MCF 10A (cell line): Measurements from ENCODE around the gene DNAJC27. TPM values are rescaled to one million over a fixed set of nuclear protein-coding genes. Genes with fewer than 3 reads are reported as not detected.

Source experiments
- BruUV-seq: library from RNA; stranded (reverse); fragments of 400-500 nt; replicated peaks from 2 replicates; lab custom pipeline; 2021; lab: Mats Ljungman, UMichigan
- CTCF ChIA-PET: fragments of 300-600 bp; sonication (Branson Sonifier 250); formaldehyde crosslinking; extraction: SDS; loops from one replicate; lab custom pipeline; 2021; ENCODE audit warnings: antibody characterized with exemption, inconsistent platforms; lab: Yijun Ruan, JAX
- POLR2A ChIA-PET: fragments of 300-600, 350-650 bp; sonication (Branson Sonifier 250); formaldehyde crosslinking; extraction: SDS; loops from one replicate; lab custom pipeline; 2020; ENCODE audit warnings: antibody characterized with exemption, inconsistent platforms; lab: Yijun Ruan, JAX
- DNase-seq: peaks from one replicate; pipeline ENCODE4 v3.0.0-alpha.2; 2018; ENCODE audit not compliant: unreplicated experiment
- H3K27ac Mint-ChIP-seq: one replicate; pipeline ENCODE4 v1.8.0; 2022; ENCODE audit warnings: mild to moderate bottlenecking, low read depth, mixed read lengths; ENCODE audit not compliant: unreplicated experiment
- H3K27me3 Mint-ChIP-seq: one replicate; pipeline ENCODE4 v1.8.0; 2022; ENCODE audit warnings: mixed read lengths; ENCODE audit not compliant: insufficient read depth, unreplicated experiment
- H3K36me3 Mint-ChIP-seq: one replicate; pipeline ENCODE4 v1.8.0; 2022; ENCODE audit warnings: mild to moderate bottlenecking, moderate library complexity, mixed read lengths; ENCODE audit not compliant: insufficient read depth, unreplicated experiment
- H3K4me1 Mint-ChIP-seq: one replicate; pipeline ENCODE4 v1.8.0; 2022; ENCODE audit warnings: mixed read lengths; ENCODE audit not compliant: insufficient read depth, unreplicated experiment
- H3K4me3 Mint-ChIP-seq: one replicate; pipeline ENCODE4 v1.8.0; 2022; ENCODE audit warnings: mild to moderate bottlenecking, moderate library complexity, mixed read lengths; ENCODE audit not compliant: unreplicated experiment
- H3K9me3 Mint-ChIP-seq: one replicate; pipeline ENCODE4 v1.8.0; 2022; ENCODE audit warnings: mixed read lengths; ENCODE audit not compliant: unreplicated experiment
- intact Hi-C: fragments of 100-400 bp; cut with micrococcal nuclease; formaldehyde crosslinking; loops from 2 replicates; pipeline ENCODE4 v1.14.1; 2022
- total RNA-seq: library from RNA; stranded (reverse); gene quantifications from 2 replicates; pipeline ENCODE4 v1.2.3, GENCODE V29; 2022
- TF ChIP-seq, protein P1 (sequence below): fragments of 200-600 bp; IDR thresholded peaks from one replicate; pipeline ENCODE4 v1.8.0; 2022; ENCODE audit warnings: antibody characterized with exemption, mild to moderate bottlenecking; ENCODE audit not compliant: unreplicated experiment

Gene DNAJC27
- total RNA-seq, 1 experiment from 2014 or later, result 7.1 TPM

DNA sequence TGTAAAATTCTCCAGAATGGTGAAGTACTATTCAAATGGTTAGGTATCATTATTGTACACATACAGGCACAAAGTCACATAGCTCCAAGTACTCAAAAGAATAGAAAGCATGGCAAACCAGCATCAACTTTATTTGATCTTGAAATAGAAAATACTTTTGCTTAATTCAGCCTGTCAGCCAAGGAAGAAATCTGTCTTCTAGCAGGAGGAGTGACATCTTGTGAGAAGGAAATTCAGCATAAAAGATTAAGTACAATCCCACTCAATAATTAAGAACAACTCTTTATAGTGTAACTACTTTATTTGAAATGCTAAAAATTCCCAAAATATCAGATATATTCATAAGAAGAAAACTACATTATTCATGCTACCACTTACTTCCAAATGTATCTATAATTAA lies 15.8 kb downstream of the DNAJC27 start:
- no peak for DNase-seq
- CTCF ChIA-PET, result interaction anchor here (0.6 kb wide), 1 partner anchor 38 kb away, joined by 3 read pairs; no protein-coding TSS in a partner anchor
- peaks cover 80% of the 10 kb centered on the region for H3K36me3 Mint-ChIP-seq
- H3K9me3 Mint-ChIP-seq, result peaks cover 10% of the 10 kb centered on the region
- POLR2A ChIA-PET, result interaction anchor here (1.0 kb wide), 1 partner anchor 15 kb away, joined by 3 read pairs; no protein-coding TSS in a partner anchor
- H3K4me3 Mint-ChIP-seq, result no peak overlapping the region
- no peaks in the 10 kb centered on the region for H3K27me3 Mint-ChIP-seq
- H3K4me1 Mint-ChIP-seq, result peaks cover 8% of the 10 kb centered on the region
- intact Hi-C loops, result no loop called here
- TF ChIP-seq, protein P1, sequence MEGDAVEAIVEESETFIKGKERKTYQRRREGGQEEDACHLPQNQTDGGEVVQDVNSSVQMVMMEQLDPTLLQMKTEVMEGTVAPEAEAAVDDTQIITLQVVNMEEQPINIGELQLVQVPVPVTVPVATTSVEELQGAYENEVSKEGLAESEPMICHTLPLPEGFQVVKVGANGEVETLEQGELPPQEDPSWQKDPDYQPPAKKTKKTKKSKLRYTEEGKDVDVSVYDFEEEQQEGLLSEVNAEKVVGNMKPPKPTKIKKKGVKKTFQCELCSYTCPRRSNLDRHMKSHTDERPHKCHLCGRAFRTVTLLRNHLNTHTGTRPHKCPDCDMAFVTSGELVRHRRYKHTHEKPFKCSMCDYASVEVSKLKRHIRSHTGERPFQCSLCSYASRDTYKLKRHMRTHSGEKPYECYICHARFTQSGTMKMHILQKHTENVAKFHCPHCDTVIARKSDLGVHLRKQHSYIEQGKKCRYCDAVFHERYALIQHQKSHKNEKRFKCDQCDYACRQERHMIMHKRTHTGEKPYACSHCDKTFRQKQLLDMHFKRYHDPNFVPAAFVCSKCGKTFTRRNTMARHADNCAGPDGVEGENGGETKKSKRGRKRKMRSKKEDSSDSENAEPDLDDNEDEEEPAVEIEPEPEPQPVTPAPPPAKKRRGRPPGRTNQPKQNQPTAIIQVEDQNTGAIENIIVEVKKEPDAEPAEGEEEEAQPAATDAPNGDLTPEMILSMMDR, result no peak
- no TSS peak for BruUV-seq
- H3K27ac Mint-ChIP-seq, result no peak overlapping the region

DNA sequence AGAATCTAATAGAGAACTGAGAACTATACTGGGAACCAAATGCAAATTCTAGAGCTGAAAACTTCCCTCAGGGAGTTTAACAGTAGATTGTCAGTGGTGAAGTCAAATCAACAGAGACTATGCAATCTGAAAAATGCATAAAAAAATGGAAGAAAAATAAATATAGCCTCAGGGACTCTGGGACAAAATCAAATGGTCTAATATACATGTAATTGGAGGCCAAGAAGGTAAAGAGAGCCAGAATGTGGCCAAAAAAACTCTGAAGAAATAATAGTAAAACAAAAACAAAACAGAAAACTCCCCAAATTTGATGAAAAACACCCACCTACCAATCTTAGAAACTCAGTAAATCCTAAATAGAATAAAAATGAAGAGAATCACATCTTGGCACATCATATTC lies 16.5 kb downstream of the DNAJC27 start:
- Mint-ChIP-seq H3K4me3 (no peak overlapping the region), H3K4me1 (peaks cover 8% of the 10 kb centered on the region), H3K36me3 (peaks cover 80% of the 10 kb centered on the region), H3K27me3 (no peaks in the 10 kb centered on the region), H3K9me3 (peaks cover 10% of the 10 kb centered on the region), H3K27ac (no peak overlapping the region)
- BruUV-seq, result no TSS peak
- intact Hi-C loops, result no loop called here
- TF ChIP-seq, protein P1, result no peak
- ChIA-PET CTCF (no interaction called here), POLR2A (interaction anchor here (0.6 to 1.1 kb wide), 2 partner anchors 14 kb away, joined by 3 to 4 read pairs; no protein-coding TSS in a partner anchor)
- no peak for DNase-seq

DNA sequence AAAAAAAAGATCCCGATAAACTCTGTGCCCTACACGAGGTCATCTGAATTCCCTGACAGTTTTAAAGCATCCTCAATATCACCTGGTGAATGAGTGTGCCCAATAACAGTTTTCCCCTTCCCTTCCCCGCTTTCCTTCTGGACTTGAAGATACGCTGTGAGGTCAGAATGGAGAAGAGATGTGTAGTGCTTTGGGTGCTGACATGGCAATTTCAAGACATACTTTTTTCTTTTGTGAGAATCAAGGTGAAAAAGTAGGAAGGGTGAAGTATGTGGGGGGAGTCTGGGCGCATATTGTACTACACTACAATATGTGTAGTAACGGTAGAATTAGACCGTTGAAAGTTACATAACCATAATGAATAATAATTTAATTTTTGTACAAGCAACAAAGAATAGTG lies 21.7 kb downstream of the DNAJC27 start:
- H3K27ac Mint-ChIP-seq, result no peak overlapping the region
- TF ChIP-seq, protein P1, result no peak
- no peak overlapping the region for H3K4me3 Mint-ChIP-seq
- H3K27me3 Mint-ChIP-seq, result no peaks in the 10 kb centered on the region
- no peak for DNase-seq
- peaks cover 6% of the 10 kb centered on the region for H3K4me1 Mint-ChIP-seq
- no TSS peak for BruUV-seq
- POLR2A ChIA-PET, result no interaction called here
- CTCF ChIA-PET, result interaction anchor here (0.7 kb wide), 3 partner anchors 90 to 420 kb away, joined by 3 read pairs; no protein-coding TSS in a partner anchor
- peaks cover 3% of the 10 kb centered on the region for H3K9me3 Mint-ChIP-seq
- peaks cover 50% of the 10 kb centered on the region for H3K36me3 Mint-ChIP-seq
- intact Hi-C loops, result no loop called here

DNA sequence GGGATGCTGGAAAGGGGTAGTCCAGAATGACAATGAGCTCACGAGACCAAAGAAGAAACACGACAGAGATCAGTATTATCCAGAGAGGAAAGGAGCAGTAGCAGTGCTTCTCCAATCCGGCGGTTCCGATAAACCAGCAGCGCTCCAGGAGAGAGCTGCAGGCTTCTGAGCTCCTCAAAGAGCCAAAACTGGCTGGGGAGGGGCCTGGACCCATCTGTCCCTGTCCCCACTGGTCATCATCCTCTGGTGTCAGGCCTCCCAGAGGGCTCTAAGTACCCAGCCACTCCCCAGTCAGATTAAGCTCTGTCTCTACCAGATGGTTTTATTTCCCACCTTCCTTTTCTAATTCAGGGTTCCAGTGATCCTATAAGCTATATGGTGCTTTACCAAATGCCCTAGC lies 23.2 kb downstream of the DNAJC27 start:
- Mint-ChIP-seq H3K4me3 (no peak overlapping the region), H3K4me1 (peaks cover 6% of the 10 kb centered on the region), H3K9me3 (no peaks in the 10 kb centered on the region), H3K27me3 (no peaks in the 10 kb centered on the region), H3K36me3 (peaks cover 35% of the 10 kb centered on the region), H3K27ac (no peak overlapping the region)
- ChIA-PET CTCF (interaction anchor here (0.7 kb wide), 1 partner anchor 539 kb away, joined by 3 read pairs; no protein-coding TSS in a partner anchor), POLR2A (interaction anchor here (1.4 kb wide), 1 partner anchor 9 kb away, joined by 5 read pairs; no protein-coding TSS in a partner anchor)
- TF ChIP-seq, protein P1, result no peak
- DNase-seq, result no peak
- intact Hi-C loops, result no loop called here
- no TSS peak for BruUV-seq
